Esophagus muscularis mucosa (tissue), 4 donors: ENCODE data around the gene MTCL1.

Source experiments
- EP300 ChIP-seq: sonication (generic); formaldehyde crosslinking; IDR thresholded peaks from one replicate; pipeline ENCODE4 v1.6.1; 2017; ENCODE audit warnings: antibody characterized with exemption
- POLR2A ChIP-seq: fragments of 450-650 bp; IDR thresholded peaks from one replicate; pipeline ENCODE4 v1.6.1; 2017; ENCODE audit warnings: antibody characterized with exemption, moderate library complexity, mild to moderate bottlenecking, low read depth
- POLR2AphosphoS5 ChIP-seq, 2 donors: sonication (generic); formaldehyde crosslinking; IDR thresholded peaks; one replicate each; pipeline ENCODE4 v1.6.1; 2017; ENCODE audit warnings: antibody characterized with exemption in 2 of 2
- TF ChIP-seq, protein P1 (sequence below), 3 experiments: fragments of 200-600 bp in 2 of 3; fragments of 450-650 bp in 1 of 3; sonication (generic) in 2 of 3; IDR thresholded peaks; one replicate each; pipeline ENCODE4 v1.5.1; 2017 to 2019; ENCODE audit warnings: antibody characterized with exemption in 3 of 3, mild to moderate bottlenecking in 2 of 3, moderate library complexity in 1 of 3

GRCh38 chr18:8845506-8845905 is 140.2 kb downstream of the MTCL1 start:
- TF ChIP-seq EP300 = no peak
- TF ChIP-seq, protein P1, sequence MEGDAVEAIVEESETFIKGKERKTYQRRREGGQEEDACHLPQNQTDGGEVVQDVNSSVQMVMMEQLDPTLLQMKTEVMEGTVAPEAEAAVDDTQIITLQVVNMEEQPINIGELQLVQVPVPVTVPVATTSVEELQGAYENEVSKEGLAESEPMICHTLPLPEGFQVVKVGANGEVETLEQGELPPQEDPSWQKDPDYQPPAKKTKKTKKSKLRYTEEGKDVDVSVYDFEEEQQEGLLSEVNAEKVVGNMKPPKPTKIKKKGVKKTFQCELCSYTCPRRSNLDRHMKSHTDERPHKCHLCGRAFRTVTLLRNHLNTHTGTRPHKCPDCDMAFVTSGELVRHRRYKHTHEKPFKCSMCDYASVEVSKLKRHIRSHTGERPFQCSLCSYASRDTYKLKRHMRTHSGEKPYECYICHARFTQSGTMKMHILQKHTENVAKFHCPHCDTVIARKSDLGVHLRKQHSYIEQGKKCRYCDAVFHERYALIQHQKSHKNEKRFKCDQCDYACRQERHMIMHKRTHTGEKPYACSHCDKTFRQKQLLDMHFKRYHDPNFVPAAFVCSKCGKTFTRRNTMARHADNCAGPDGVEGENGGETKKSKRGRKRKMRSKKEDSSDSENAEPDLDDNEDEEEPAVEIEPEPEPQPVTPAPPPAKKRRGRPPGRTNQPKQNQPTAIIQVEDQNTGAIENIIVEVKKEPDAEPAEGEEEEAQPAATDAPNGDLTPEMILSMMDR (IDR thresholded peaks at IDR 0.05) = no peak
- no peak for TF ChIP-seq POLR2A
- TF ChIP-seq POLR2AphosphoS5 (IDR thresholded peaks at IDR 0.05) = no peak
